Tibial artery (tissue), 4 donors: ENCODE data around the gene DYNC1I1.

Experiments used
- DNase-seq, 2 donors: peaks; one replicate each; pipeline ENCODE4 v3.0.0-alpha.2; 2019
- H3K27ac ChIP-seq, 2 donors: fragments of 200-600 bp; sonication (generic) in 1 of 2; 1 replicate in 1 of 2; 2 replicates in 1 of 2; pipeline ENCODE4 v1.5.1; 2018 to 2019; ENCODE audit warnings: mild to moderate bottlenecking in 1 of 2
- H3K27me3 ChIP-seq, 2 donors: fragments of 200-600 bp; sonication (generic) in 1 of 2; one replicate each; pipeline versions ENCODE4 v1.5.1 to v1.6.0; 2016 to 2019
- H3K36me3 ChIP-seq, 3 donors: fragments of 200-600 bp; sonication (generic) in 2 of 3; one replicate each; pipeline ENCODE4 v1.5.1; 2016 to 2019; ENCODE audit warnings: mild to moderate bottlenecking in 2 of 3
- H3K4me1 ChIP-seq, 4 donors: fragments of 200-600 bp; sonication (generic) in 2 of 4; 1 replicate in 3 of 4; 2 replicates in 1 of 4; pipeline ENCODE4 v1.5.1; 2016 to 2019
- H3K4me3 ChIP-seq, 2 donors: fragments of 200-600 bp; sonication (generic) in 1 of 2; 1 replicate in 1 of 2; 2 replicates in 1 of 2; pipeline ENCODE4 v1.5.1; 2018 to 2019; ENCODE audit warnings: mild to moderate bottlenecking in 2 of 2
- H3K9me3 ChIP-seq, 3 donors: fragments of 200-600 bp; sonication (generic) in 1 of 3; one replicate each; pipeline ENCODE4 v1.5.1; 2016 to 2019
- CTCF ChIP-seq, 2 experiments: fragments of 200-600 bp in 1 of 2; fragments of 450-650 bp in 1 of 2; IDR thresholded peaks; one replicate each; pipeline ENCODE4 v1.5.1; 2017 to 2019; ENCODE audit warnings: antibody characterized with exemption in 2 of 2, mild to moderate bottlenecking in 1 of 2, moderate library complexity in 1 of 2
- intact Hi-C: fragments of 100-400 bp; cut with DNase I; formaldehyde crosslinking; loops from one replicate; pipeline ENCODE4 v1.15.0; 2023; ENCODE audit warnings: low total_unique reads

Gene DYNC1I1

GRCh38 chr7:95737828-95738505, 34.4 kb upstream of the DYNC1I1 start:
- Histone ChIP-seq H3K36me3 (no peaks in the 10 kb centered on the region), H3K4me3 (no peak overlapping the region), H3K9me3 (no peaks in the 10 kb centered on the region), H3K4me1 (no peaks in the 10 kb centered on the region), H3K27ac (no peak overlapping the region), H3K27me3 (peaks cover 0 to 3% of the 10 kb centered on the region in 2 donors)
- intact Hi-C loops, result no loop called here
- no peak for DNase-seq
- no peak for TF ChIP-seq CTCF (IDR thresholded peaks at IDR 0.05)

GRCh38 chr7:95749044-95749443, 23.3 kb upstream of the DYNC1I1 start:
- Histone ChIP-seq H3K27me3 (no peaks in the 10 kb centered on the region), H3K4me1 (no peaks in the 10 kb centered on the region), H3K36me3 (no peaks in the 10 kb centered on the region), H3K9me3 (no peaks in the 10 kb centered on the region), H3K27ac (no peak overlapping the region), H3K4me3 (no peak overlapping the region)
- no peak for DNase-seq
- intact Hi-C loops, result no loop called here
- TF ChIP-seq CTCF (IDR thresholded peaks at IDR 0.05), result no peak

GRCh38 chr7:95749515-95749914, 22.8 kb upstream of the DYNC1I1 start:
- Histone ChIP-seq H3K36me3 (no peaks in the 10 kb centered on the region), H3K4me3 (no peak overlapping the region), H3K27ac (no peak overlapping the region), H3K27me3 (no peaks in the 10 kb centered on the region), H3K9me3 (no peaks in the 10 kb centered on the region), H3K4me1 (no peaks in the 10 kb centered on the region)
- DNase-seq, result no peak
- TF ChIP-seq CTCF (IDR thresholded peaks at IDR 0.05), result no peak
- intact Hi-C loops, result no loop called here

DNA sequence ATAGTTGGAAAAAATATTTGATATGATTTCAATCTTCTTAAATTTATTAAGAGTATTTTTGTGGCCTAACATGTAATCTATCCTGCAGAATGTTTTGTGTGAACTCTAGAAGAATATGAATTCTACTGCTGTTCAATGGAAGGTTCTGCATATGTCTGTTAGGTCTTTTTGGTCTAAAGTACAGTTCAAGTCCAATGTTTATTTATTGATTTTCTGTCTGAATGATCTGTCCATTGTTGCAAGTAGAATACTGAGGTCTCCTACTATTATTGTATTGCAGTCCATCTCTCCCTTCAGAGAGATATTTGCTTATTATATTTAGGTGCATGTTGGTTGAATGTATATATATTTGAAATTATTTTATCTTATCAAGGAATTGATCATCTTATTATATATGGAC, 18.9 kb upstream of the DYNC1I1 start:
- Histone ChIP-seq H3K4me1 (no peaks in the 10 kb centered on the region), H3K9me3 (no peaks in the 10 kb centered on the region), H3K27ac (no peak overlapping the region), H3K36me3 (no peaks in the 10 kb centered on the region), H3K4me3 (no peak overlapping the region), H3K27me3 (no peaks in the 10 kb centered on the region)
- TF ChIP-seq CTCF (IDR thresholded peaks at IDR 0.05), result no peak
- intact Hi-C loops, result no loop called here
- no peak for DNase-seq

GRCh38 chr7:95755277-95755934, 16.9 kb upstream of the DYNC1I1 start:
- Histone ChIP-seq H3K27me3 (no peaks in the 10 kb centered on the region), H3K4me1 (no peaks in the 10 kb centered on the region), H3K27ac (no peak overlapping the region), H3K36me3 (no peaks in the 10 kb centered on the region), H3K4me3 (no peak overlapping the region), H3K9me3 (no peaks in the 10 kb centered on the region)
- intact Hi-C loops, result no loop called here
- no peak for TF ChIP-seq CTCF (IDR thresholded peaks at IDR 0.05)
- no peak for DNase-seq
